Ascending aorta (tissue), 2 donors: ENCODE results near the gene TPK1. TPM values are rescaled to one million over a fixed set of nuclear protein-coding genes. Genes with fewer than 3 reads are reported as not detected.

Source experiments
- DNase-seq, 2 donors: peaks; one replicate each; pipeline ENCODE4 v3.0.0-alpha.2; 2019; ENCODE audit warnings: low spot score in 2 of 2
- H3K27ac ChIP-seq, 2 donors: fragments of 200-600 bp; sonication (generic); one replicate each; pipeline ENCODE4 v1.5.1; 2016 to 2017; ENCODE audit warnings: mild to moderate bottlenecking in 1 of 2
- H3K27me3 ChIP-seq: fragments of 200-600 bp; sonication (generic); one replicate; pipeline ENCODE4 v1.5.1; 2017
- H3K36me3 ChIP-seq, 2 donors: fragments of 200-600 bp; sonication (generic); one replicate each; pipeline ENCODE4 v1.5.1; 2016
- H3K4me1 ChIP-seq, 2 donors: fragments of 200-600 bp; sonication (generic); one replicate each; pipeline ENCODE4 v1.5.1; 2016 to 2017; ENCODE audit warnings: mild to moderate bottlenecking in 1 of 2
- H3K4me3 ChIP-seq, 2 donors: fragments of 200-600 bp; sonication (generic); one replicate each; pipeline ENCODE4 v1.5.1; 2016 to 2017; ENCODE audit warnings: mild to moderate bottlenecking in 1 of 2
- H3K9me3 ChIP-seq, 2 donors: fragments of 200-600 bp; sonication (generic); one replicate each; pipeline ENCODE4 v1.5.1; 2016
- CTCF ChIP-seq, 3 experiments: fragments of 200-600 bp in 2 of 3; fragments of 450-650 bp in 1 of 3; sonication (generic) in 2 of 3; IDR thresholded peaks; one replicate each; pipeline ENCODE4 v1.5.1; 2016 to 2019; ENCODE audit warnings: antibody characterized with exemption in 3 of 3, mild to moderate bottlenecking in 1 of 3, moderate library complexity in 1 of 3
- intact Hi-C: fragments of 100-400 bp; cut with DNase I; formaldehyde crosslinking; loops from one replicate; pipeline ENCODE4 v1.15.1; 2023
- total RNA-seq: library from RNA; depleted of rRNA; stranded (reverse); fragments of >200 nt; gene quantifications from one replicate; pipeline ENCODE4 v1.1.0, GENCODE V29; 2016

Gene TPK1
- 3.7 TPM for total RNA-seq

DNA sequence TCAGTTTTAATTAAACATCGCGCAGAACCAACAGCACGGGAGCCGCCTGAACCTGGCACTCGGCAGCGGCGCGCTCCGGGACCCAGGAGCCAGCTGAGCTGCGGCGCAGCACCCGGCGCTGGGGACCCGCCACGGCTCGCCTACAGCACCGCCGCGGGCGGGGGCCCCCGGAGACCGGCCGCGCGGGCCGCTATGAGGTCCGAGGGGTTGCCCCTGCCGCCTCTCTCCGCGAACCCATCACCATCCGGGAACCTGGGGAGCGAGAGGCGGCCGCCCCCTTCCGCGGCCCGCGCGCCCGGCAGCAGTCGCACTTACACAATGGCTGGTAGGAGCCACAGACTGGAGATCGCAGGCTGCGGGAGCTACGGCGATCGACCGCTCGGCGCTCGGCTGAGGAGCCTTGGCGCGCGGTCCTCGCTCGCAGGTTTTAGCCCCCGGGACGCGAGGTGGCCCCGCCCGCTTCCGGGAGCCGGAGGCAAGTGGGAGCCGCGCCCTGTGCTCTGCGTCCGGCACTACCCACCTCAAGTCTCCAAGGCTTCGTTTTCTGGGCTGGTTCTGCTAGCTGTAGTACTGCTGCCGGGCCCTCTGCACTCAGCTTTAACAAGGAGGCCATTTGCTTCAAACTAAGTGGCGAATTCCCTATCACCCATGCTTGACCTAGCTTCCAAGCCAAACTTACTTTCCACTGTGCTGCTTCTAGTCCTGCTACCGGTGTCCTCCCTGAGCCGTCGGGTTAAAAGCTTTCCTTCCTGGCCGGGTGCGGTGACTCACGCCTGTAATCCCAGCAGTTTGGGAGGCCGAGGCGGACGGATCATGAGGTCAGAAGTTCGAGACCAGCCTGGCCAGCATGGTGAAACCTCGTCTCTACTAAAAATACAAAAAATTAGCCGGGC is at the start of gene TPK1:
Gene TPK1, minus strand, starts transcription at position 402 of the 893 bp plus-strand sequence. CDS start 451 bp downstream, outside the sequence.
- TF ChIP-seq CTCF (IDR thresholded peaks at IDR 0.05): no peak
- peak within 1 kb of the TSS; percentile 96 to 98 for H3K27ac ChIP-seq
- peak; percentile 68 to 94 for DNase-seq
- H3K4me3 ChIP-seq: peak within 1 kb of the TSS; percentile 89 to 92
- intact Hi-C loops: loop anchor here (2.0 to 10.0 kb wide), 4 partner anchors 51 to 1441 kb away; partner anchors contain the start of gene TCAF1
- H3K4me1 ChIP-seq: peaks cover 4 to 13% of the 10 kb centered on the region in 2 donors
- H3K9me3 ChIP-seq: peaks cover 0 to 10% of the 10 kb centered on the region in 2 donors
- no peaks in the 10 kb centered on the region for H3K36me3 ChIP-seq
- no peaks in the 10 kb centered on the region for H3K27me3 ChIP-seq

DNA sequence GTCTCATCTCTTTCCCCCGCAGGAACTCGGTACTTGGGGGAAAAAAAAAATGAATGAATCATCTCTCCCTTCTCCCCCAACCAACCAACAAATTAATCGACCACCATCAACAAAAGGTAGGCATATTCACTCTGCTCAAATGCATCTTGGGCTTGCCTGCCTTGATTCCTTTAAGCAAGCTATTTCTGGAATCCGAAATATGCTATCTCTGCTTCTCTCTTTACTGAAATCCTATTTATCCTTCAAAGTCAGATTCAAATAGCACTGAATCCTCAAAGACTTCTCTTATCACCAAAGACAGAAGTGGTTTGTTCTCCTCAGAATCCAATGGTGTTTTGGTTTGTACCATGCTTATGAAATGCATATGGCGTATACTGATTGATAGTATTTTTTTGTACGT is 49.6 kb upstream of the TPK1 start:
- intact Hi-C loops: no loop called here
- H3K4me3 ChIP-seq: no peak overlapping the region
- H3K36me3 ChIP-seq: no peaks in the 10 kb centered on the region
- no peaks in the 10 kb centered on the region for H3K4me1 ChIP-seq
- H3K27me3 ChIP-seq: no peaks in the 10 kb centered on the region
- H3K27ac ChIP-seq: no peak overlapping the region
- DNase-seq: no peak
- no peak for TF ChIP-seq CTCF (IDR thresholded peaks at IDR 0.05)
- no peaks in the 10 kb centered on the region for H3K9me3 ChIP-seq

- intact Hi-C loops: no loop called here
- Histone ChIP-seq H3K27me3 (no peaks in the 10 kb centered on the region), H3K36me3 (no peaks in the 10 kb centered on the region), H3K4me3 (no peak overlapping the region), H3K4me1 (no peaks in the 10 kb centered on the region), H3K9me3 (no peaks in the 10 kb centered on the region), H3K27ac (no peak overlapping the region)
- TF ChIP-seq CTCF (IDR thresholded peaks at IDR 0.05): no peak
- DNase-seq: no peak
Measured at GRCh38 chr7:144884896-144885295, 49.0 kb upstream of the TPK1 start.

DNA sequence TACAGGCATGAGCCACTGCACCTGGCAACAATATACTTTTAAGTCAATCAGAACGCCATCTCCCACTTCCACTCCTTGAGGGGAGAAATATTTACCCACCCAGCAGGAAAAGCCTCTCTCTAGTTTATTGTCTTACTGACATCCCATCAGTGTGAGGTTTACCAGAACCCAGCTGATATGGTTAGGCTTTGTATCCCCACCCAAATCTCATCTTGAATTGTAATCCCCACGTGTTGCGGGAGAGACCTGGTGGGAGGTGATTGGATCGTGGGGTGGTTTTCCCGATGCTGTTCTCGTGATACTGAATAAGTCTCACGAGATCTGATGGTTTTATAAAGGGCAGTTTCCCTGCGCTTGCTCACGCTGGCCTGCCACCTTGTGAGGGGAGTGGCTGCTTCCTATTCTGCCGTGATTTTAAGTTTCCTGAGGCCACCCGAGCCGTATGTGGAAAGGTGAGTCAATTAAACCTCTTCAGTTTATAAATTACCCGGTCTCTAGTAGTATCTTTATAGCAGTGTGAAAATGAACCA is 37.5 kb upstream of the TPK1 start:
- DNase-seq: no peak
- no peak for TF ChIP-seq CTCF (IDR thresholded peaks at IDR 0.05)
- Histone ChIP-seq H3K27me3 (no peaks in the 10 kb centered on the region), H3K4me3 (no peak overlapping the region), H3K4me1 (no peaks in the 10 kb centered on the region), H3K36me3 (no peaks in the 10 kb centered on the region), H3K9me3 (no peaks in the 10 kb centered on the region), H3K27ac (no peak overlapping the region)
- intact Hi-C loops: no loop called here

DNA sequence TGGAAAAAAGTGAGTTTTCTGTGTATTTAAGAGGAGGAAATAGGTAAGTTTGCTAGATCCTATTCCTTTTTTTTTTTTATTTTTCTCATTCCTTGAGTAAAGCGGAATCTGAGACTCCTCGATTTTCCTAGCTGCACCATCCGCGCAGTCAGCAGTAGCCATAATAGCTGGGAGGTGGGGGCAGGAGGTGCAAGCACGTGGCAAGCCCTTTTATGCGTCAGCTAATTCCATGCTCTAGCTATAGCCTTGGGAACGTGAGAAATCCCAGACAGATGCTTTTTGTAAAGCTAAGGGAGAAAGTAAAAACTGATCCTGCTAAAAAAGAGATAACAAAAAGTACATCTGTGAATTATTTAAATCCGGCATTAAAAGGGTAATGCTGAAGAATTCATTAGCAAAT is 33.2 kb upstream of the TPK1 start:
- no peaks in the 10 kb centered on the region for H3K9me3 ChIP-seq
- no peaks in the 10 kb centered on the region for H3K36me3 ChIP-seq
- H3K27ac ChIP-seq: no peak overlapping the region
- intact Hi-C loops: no loop called here
- H3K4me3 ChIP-seq: no peak overlapping the region
- H3K27me3 ChIP-seq: no peaks in the 10 kb centered on the region
- no peak for DNase-seq
- TF ChIP-seq CTCF (IDR thresholded peaks at IDR 0.05): no peak
- no peaks in the 10 kb centered on the region for H3K4me1 ChIP-seq
